Omental fat pad (tissue), 4 donors: ENCODE measurements around the gene GRID1. TPM values are rescaled to one million over a fixed set of nuclear protein-coding genes. Genes with fewer than 3 reads are reported as not detected.

Experiments
- ATAC-seq: fragments of 150-250 bp; one replicate; pipeline ENCODE4 v1.9.1; 2016; ENCODE audit warnings: mild to moderate bottlenecking, moderate library complexity; ENCODE audit not compliant: low FRiP score
- DNase-seq: peaks from one replicate; pipeline ENCODE4 v3.0.0-alpha.2; 2019; ENCODE audit warnings: low spot score
- CTCF ChIP-seq, 3 donors: fragments of 450-650 bp; IDR thresholded peaks; one replicate each; pipeline ENCODE4 v1.5.1; 2016 to 2017; ENCODE audit warnings: antibody characterized with exemption in 3 of 3, mild to moderate bottlenecking in 3 of 3, moderate library complexity in 2 of 3
- total RNA-seq, 4 donors: library from RNA; depleted of rRNA; stranded (reverse); fragments of >200 nt; gene quantifications; one replicate each; pipeline ENCODE4 v1.1.0, GENCODE V29; 2016

The GRID1 gene
- total RNA-seq, 4 donors from 2014 or later = 1.5 to 3.5 (median 2.4) TPM

GRCh38 chr10:86288695-86289576 is 77.7 kb downstream of the GRID1 start:
- TF ChIP-seq CTCF (IDR thresholded peaks at IDR 0.05) = no peak
- no peak for ATAC-seq
- DNase-seq = no peak

GRCh38 chr10:86287966-86288579 is 78.5 kb downstream of the GRID1 start:
- ATAC-seq (no peak), DNase-seq (no peak)
- TF ChIP-seq CTCF (IDR thresholded peaks at IDR 0.05) = no peak

- ATAC-seq = no peak
- TF ChIP-seq CTCF (IDR thresholded peaks at IDR 0.05) = no peak
- no peak for DNase-seq
Observed at GRCh38 chr10:86287110-86287793, 79.3 kb downstream of the GRID1 start.

- DNase-seq = no peak
- no peak for ATAC-seq
- TF ChIP-seq CTCF (IDR thresholded peaks at IDR 0.05) = no peak
Observed at GRCh38 chr10:86286236-86287109, 80.1 kb downstream of the GRID1 start.

GRCh38 chr10:86285136-86285790 is 81.3 kb downstream of the GRID1 start:
- DNase-seq (no peak), ATAC-seq (no peak)
- TF ChIP-seq CTCF (IDR thresholded peaks at IDR 0.05) = no peak
